Nephron (organoid): Measurements from ENCODE around the gene TMEM145.

ENCODE experiments used
- H3K27ac Mint-ChIP-seq, 3 experiments: 2 replicates each; pipeline ENCODE4 v1.8.0; 2020; ENCODE audit warnings: mixed read lengths in 3 of 3, mild to moderate bottlenecking in 2 of 3, moderate library complexity in 1 of 3
- H3K27me3 Mint-ChIP-seq: 2 replicates; pipeline ENCODE4 v1.8.0; 2021; ENCODE audit warnings: low read depth, mild to moderate bottlenecking, moderate library complexity, mixed read lengths
- H3K36me3 Mint-ChIP-seq: 2 replicates; pipeline ENCODE4 v1.8.0; 2020; ENCODE audit warnings: low read depth, mixed read lengths
- H3K4me1 Mint-ChIP-seq: 2 replicates; pipeline ENCODE4 v1.8.0; 2020; ENCODE audit warnings: mixed read lengths
- H3K4me3 Mint-ChIP-seq, 3 experiments: 2 replicates each; pipeline ENCODE4 v1.8.0; 2020; ENCODE audit warnings: mild to moderate bottlenecking in 3 of 3, mixed read lengths in 3 of 3, moderate library complexity in 2 of 3
- H3K9me3 Mint-ChIP-seq: 2 replicates; pipeline ENCODE4 v1.8.0; 2020; ENCODE audit warnings: mixed read lengths
- TF ChIP-seq, protein P1 (sequence below), 3 experiments: fragments of 200-600 bp; sonication (generic); IDR thresholded peaks; one replicate each; pipeline ENCODE4 v1.5.0; 2021; ENCODE audit warnings: antibody characterized with exemption in 3 of 3; ENCODE audit not compliant: unreplicated experiment in 3 of 3

The TMEM145 gene

DNA sequence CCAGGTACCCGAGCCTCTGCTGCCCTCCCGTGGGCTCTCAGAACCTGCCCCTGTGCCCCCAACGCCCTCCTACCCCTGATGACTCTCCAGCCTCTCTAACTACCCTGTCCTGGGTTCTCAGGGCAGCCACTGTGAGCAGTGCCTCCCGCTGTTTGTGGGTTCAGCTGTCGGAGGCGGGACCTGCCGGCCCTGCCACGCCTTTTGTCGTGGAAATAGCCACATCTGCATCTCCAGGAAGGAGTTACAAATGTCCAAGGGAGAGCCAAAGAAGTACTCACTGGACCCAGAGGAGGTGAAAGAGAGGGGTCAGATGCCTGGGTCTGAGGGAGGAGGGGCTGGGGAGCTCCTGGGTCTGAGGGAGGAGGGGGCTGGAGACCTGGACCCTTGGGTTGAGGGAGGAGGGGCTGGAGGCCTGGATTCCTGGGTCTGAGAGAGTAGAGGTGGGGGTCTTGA is 57.0 kb downstream of the TMEM145 start:
- no peak overlapping the region for H3K27ac Mint-ChIP-seq
- H3K4me3 Mint-ChIP-seq, result no peak overlapping the region
- peaks cover 32% of the 10 kb centered on the region for H3K36me3 Mint-ChIP-seq
- TF ChIP-seq, protein P1, sequence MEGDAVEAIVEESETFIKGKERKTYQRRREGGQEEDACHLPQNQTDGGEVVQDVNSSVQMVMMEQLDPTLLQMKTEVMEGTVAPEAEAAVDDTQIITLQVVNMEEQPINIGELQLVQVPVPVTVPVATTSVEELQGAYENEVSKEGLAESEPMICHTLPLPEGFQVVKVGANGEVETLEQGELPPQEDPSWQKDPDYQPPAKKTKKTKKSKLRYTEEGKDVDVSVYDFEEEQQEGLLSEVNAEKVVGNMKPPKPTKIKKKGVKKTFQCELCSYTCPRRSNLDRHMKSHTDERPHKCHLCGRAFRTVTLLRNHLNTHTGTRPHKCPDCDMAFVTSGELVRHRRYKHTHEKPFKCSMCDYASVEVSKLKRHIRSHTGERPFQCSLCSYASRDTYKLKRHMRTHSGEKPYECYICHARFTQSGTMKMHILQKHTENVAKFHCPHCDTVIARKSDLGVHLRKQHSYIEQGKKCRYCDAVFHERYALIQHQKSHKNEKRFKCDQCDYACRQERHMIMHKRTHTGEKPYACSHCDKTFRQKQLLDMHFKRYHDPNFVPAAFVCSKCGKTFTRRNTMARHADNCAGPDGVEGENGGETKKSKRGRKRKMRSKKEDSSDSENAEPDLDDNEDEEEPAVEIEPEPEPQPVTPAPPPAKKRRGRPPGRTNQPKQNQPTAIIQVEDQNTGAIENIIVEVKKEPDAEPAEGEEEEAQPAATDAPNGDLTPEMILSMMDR (IDR thresholded peaks at IDR 0.05; ENCODE audit: unreplicated experiment in 3 of 3), result no peak
- H3K9me3 Mint-ChIP-seq, result no peaks in the 10 kb centered on the region
- no peaks in the 10 kb centered on the region for H3K27me3 Mint-ChIP-seq
- peaks cover 12% of the 10 kb centered on the region for H3K4me1 Mint-ChIP-seq

DNA sequence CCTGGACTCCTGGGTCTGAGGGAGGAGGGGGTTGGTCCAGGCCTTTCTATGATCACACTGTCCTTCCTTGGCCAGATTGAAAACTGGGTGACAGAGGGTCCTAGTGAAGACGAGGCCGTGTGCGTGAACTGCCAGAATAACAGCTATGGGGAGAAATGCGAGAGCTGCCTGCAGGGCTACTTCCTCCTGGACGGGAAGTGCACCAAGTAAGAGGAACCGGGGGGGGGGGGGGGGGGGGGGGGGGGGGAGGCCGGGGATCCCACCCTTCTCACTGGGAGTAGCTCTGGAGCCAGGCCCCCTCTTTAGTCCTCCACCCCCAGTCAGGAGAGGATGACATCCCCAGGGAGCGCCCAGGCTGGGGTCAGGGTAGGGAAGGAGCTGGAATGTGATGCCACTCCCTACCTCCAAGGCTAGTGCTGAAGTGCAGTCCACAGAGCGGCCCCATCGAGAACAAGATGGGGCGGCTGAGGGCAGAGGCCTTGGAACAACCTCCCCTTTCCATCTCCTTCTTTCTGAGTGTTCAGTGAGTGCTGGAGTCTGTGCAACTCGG is 57.6 kb downstream of the TMEM145 start:
- H3K9me3 Mint-ChIP-seq, result no peaks in the 10 kb centered on the region
- H3K27ac Mint-ChIP-seq, result no peak overlapping the region
- H3K36me3 Mint-ChIP-seq, result peaks cover 33% of the 10 kb centered on the region
- H3K4me3 Mint-ChIP-seq, result no peak overlapping the region
- peaks cover 12% of the 10 kb centered on the region for H3K4me1 Mint-ChIP-seq
- TF ChIP-seq, protein P1 (IDR thresholded peaks at IDR 0.05; ENCODE audit: unreplicated experiment in 3 of 3), result no peak
- H3K27me3 Mint-ChIP-seq, result no peaks in the 10 kb centered on the region
